NCI-H82 treated with DMSO at 0.1 percent for 48 hours (cell line): ENCODE results near the gene MT1G.
"Not testable (repeated sequence)": the region's sequence is repeated elsewhere in the genome, so short reads cannot be mapped to it uniquely, and the experiment has no call there.

ENCODE experiments used
- DNase-seq: peaks from one replicate; lab custom pipeline; 2025; ENCODE audit not compliant: unreplicated experiment; lab: John Stamatoyannopoulos, UW

Gene MT1G

DNA sequence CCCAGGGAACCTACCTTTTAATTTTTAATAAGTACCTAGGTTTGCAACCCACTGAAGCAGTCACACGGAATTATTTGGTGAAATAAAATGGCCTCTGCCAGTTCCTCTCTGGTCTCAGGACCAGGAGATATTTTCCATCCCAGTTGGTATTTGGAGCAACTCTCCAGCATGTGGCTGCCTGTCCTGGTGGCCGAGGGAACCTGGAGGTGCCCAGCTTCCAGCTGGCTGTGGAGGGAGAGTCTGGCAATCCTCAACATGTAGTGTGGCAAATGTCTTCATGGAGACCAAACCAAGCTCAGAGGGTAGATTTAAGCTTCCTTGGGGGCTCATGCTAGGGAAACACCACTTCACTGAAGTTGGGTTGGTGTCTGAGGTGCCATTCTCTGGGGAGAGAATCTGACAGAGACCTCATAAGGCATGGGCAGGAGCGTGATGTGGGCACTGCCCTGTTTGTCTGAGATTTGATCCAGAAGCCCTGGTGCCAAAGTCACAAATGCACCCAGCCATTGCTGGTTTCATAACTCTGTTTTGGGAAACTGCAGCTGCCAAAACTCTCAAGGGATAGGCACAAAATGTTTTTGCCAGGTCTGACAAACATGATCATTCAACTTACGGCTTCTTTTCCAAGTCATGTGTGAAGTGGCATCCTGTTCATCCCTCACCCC, 17.2 kb upstream of the MT1G start:
- DNase-seq: no peak

DNA sequence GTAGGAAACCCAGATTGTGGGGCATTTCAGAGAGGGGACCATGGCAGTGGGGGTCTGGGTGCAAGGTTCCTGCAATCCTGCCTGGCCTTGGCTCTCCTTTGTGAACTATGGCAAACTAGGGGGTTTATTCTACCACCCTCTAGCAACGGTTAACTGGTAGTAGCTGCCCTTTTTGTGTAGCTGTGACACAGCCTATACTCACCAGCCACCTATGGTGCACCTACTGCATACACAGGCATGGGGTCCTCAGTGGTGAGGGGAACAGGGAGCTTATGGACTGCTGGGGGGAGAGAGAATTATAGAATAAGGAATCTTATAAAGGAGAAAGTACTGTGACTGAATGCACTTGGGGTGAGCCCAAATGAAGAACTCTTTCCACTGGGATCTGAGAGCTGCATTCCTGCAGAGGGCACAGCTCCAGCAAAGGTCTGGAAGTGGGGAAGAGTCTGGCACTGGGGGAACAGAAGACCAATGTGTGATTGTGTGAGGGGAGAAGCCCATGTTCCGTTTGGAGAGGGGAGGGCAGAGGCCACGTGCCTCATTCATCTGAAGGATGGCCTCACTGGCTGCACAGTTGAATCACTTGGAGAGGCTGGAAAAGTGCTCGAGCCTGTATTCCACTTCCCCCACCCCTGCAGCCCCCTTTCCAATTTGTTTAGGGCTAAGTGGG, 16.5 kb upstream of the MT1G start:
- DNase-seq: no peak

DNA sequence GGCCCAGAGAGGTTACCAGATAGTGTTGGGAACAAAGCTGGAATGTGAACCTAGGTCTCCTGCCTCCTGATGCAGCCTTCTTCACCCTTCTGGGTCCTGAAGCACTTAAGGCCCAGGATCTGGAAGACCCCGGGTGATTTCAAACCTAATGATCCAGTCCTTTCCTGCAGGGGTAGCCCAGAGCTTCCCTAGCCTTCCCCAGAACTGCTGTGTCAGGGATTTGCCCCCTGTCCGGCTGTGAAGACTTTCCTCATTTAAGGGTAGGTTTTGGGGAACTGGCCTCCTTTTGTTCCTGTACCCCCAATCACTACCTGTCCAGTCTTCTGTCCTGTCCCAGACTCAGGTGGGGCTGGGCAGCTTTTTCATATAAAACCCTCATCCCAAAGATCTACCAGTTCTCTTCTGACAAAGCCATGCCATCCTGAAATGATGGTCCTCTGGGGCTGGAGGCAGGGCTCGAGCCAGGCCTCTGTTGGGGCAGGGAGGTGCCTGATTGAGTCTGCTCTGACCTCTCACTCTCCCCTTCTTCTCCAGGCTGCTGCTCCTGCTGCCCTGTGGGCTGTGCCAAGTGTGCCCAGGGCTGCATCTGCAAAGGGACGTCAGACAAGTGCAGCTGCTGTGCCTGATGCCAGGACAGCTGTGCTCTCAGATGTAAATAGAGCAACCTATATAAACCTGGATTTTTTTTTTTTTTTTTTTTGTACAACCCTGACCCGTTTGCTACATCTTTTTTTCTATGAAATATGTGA, 15.7 kb upstream of the MT1G start:
- DNase-seq: no peak

DNA sequence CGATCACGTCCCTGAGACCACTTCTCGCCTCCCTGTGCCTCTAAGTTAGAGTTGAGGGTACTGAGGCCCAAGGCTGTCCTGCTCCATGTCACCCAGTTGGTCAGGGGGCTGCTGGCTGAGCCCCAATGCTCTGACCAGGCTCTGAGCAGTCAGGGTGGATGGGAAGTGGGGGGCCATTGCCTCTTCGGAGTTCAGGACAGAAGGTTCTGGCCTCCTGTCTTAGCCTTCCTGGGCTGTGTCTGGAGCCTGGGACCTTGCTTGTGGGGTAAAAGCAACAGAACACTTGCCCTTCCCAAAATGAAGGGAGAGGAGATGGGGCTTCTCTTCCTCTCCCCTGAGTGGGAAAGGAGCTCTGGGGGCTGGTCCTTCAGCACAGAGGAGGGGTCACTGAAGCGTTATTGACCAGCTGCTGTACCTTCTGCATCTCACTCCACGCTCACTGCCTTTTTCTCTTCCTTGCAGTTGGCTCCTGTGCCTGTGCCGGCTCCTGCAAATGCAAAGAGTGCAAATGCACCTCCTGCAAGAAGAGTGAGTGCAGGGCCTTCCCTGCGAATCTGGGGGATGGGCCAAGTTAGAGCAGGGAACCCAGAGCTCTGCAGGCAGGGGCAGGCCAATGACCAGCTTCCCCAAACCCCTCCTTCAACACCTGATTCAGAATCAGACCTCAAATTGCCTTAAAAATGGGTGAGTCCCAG, 15.0 kb upstream of the MT1G start:
- no peak for DNase-seq

DNA sequence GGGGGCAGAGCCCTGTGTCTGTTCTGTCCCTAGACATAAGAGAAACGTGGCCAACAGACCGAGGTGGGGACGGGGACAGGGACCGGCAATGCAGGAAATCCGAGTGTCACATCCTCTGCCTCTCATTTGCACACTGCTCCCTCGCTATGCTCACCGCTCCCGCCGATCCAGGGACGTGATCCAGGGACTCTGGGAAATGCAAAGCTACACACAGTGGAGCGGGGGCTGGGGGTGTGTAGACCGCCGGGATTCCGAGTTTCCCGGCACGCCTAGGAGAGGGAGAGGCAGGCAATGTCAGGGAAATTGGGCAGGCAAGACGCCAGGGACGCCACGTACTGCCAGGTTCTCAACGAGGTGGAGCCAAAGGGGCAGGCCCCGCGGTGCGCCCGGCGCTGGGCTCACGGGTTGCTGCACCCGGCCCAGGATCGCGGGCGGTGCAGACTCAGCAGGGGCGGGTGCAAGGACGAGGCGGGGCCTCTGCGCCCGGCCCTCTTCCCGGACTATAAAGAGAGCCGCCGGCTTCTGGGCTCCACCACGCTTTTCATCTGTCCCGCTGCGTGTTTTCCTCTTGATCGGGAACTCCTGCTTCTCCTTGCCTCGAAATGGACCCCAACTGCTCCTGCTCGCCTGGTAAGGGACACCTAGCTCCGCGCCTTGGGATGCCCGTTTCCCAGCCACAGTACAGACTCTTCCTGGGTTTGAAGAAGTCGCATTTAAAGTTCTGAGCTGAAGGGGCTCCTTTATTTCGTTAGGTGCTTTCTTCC, 14.3 kb upstream of the MT1G start, which contains the start of gene MT1X:
Gene MT1X, plus strand, starts transcription at position 532 of the 764 bp plus-strand sequence. Its CDS starts 71 bp downstream, at position 603.
- DNase-seq: peak; percentile 12

DNA sequence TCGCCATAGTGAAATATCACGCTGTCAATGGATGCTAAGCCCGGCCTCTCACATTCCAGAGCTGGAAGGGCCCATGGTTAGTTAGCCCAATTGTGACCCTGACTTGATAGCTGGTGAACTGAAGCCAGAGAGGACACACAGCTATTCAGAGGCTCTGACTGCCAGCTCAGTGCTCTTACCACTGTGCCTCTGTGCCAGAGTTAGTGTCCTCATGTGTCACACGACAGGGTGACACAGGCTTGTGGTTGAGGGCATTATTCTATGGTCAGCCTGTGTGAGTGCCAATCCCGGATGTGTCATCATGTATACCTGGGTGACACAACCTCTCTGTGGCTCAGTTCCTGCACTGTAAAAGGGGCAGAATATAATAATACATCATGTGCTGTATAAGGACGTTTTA, 12.0 kb upstream of the MT1G start:
- no peak for DNase-seq

DNA sequence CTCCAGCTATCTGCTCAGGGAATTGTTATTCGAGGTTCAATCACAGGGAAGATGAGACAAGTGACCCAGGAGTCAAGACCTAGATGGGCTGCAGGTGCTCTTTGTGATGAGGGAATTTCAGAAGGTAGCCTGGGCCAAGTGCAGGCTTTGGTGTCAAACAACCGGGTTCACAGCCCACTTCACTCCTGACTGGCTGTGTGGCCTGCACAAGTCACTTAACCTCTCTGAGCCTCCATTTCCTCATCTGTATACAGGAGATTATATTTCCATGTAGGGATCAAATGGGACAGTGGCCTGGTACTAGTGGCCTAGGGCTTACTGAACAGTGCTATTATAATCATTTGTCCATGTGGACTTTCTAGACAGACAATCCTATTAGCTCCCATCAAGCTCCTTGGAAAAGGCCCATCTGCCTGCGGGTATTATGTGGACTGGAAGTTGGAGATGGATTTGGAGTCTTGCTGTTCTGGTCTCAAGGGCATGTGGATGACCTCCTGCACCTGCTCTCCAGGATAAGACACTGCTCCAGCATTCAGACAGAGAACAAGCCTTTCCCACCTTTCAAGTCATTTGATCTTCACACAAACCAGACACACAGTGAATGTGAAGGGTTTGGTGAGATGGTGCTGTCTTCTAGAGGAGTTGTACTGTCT, 11.3 kb upstream of the MT1G start:
- DNase-seq: peak; percentile 87

DNA sequence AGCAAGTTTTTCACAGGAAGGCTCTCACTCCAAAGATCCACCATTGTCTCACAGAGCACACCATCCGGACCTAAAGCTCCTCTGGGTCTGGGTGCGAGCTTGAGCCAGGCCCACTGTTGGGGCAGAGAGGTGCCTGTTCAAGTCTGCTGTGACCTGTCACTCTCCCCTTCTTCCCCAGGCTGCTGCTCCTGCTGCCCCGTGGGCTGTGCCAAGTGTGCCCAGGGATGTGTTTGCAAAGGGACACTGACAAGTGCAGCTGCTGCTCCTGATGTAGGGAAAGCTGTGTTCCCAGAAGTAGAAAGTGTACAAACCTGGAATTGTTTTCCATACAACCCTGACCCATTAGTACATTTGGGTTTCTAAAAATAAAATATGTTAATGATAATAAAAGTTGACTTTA, 9.6 kb upstream of the MT1G start:
- DNase-seq: no peak

DNA sequence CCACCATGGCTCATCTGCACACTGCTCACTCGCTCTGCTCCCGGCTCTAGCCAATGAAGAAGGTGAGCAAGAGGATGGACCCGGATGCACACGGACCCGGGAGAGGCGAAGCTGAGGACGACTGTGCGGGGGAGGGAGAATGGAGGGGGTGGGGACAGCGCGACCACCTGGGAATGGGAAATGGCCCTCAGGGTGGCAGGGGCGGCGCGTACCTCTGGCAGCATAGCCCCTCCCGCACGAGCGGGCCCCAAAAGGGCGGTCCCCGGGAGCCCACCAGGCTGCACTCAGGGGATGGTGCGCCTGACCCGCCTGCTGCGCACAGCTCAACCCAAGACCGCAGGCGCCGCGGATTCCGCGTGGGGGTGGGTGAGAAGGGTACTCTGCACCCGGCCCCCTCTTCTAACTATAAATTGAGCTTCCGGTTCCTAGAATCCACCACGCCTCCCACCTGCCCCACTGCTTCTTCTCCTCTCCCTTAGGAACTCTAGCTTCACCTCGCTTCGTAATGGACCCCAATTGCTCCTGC, 7.9 kb upstream of the MT1G start:
- DNase-seq: no peak

DNA sequence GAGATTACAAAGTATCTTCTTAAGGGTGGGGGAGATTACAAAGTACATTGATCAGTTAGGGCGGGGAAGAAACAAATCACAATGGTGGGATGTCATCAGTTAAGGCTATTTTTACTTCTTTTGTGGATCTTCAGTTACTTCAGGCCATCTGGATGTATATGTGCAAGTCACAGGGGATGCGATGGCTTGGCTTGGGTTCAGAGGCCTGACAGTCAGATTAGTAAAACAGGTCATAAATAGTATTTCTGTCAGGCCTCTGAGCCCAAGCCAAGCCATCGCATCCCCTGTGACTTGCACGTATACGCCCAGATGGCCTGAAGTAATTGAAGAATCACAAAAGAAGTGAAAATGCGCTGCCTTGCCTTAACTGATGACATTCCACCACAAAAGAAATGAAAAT, 6.7 kb upstream of the MT1G start:
- not testable (repeated sequence) for DNase-seq

DNA sequence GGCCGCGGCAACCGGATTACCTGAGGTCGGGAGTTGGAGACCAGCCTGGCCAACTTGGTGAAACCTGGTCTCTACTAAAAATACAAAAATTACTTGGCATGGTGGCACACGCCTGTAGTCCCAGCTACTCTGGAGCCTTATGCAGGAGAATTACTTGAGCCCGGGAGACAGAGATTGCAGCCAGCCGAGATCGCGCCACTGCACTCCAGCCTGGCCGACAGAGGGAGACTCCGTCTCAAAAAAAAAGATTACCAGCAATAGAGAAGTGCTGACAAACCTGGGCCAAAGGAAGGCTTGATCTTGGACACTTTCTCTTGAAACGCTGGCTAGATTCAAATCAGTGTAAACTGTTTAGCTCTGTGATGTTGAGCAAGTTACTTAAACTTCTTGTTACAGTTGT, 6.1 kb upstream of the MT1G start:
- DNase-seq: no peak

DNA sequence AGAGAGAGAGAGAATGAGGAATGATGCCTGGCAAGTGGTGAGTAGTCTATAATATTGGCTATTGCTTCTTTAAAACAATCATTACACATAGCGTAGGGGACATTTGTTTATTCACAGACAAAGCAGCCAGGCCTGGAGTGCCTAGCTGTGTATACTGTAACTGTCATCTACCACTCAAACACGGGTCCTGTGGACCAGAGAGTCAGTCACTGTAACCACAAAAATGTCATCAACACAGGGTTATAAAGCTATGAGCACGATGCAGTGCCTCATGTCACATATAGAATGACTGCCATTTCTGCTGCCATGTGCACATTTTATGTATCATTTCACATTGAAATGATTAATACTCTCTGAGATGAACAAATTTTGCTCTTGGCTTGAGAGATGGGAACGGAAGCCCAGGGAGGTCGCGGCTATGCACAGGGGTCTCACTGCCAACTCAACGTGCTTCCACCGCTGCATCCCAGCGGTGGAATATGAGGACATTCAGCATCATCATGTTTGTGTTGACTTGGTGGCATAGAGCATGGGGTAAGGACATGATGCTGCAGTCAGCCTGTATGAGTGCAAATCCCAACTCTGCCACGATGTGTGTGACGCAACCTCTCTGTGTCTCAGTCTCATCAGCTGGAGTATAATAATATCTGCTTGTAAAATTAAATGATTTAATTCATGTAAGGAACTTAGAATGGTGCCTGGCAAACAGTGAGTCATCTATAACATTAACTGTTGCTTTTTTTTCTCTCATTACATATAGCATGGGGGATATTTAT, 5.1 kb upstream of the MT1G start:
- no peak for DNase-seq

DNA sequence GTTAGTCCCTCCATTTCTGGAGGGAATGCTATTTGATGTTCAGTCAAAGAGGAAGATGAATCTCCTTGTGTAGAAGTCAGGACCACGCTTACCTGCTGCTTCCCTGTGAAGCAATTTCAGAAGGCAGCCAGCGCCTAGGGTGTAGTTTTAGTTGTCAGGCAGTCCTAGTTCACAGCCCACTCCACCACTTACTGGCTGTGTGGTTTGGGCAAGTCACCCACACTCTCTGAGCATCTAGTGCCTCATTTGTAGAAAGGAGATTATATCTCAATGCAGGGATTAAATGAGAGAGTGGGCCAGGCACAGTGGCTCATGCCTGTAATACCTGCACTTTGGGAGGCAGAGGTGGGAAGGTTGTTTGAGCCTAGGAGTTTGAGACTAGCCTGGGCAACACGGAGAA, 4.3 kb upstream of the MT1G start:
- DNase-seq: not testable (repeated sequence)

DNA sequence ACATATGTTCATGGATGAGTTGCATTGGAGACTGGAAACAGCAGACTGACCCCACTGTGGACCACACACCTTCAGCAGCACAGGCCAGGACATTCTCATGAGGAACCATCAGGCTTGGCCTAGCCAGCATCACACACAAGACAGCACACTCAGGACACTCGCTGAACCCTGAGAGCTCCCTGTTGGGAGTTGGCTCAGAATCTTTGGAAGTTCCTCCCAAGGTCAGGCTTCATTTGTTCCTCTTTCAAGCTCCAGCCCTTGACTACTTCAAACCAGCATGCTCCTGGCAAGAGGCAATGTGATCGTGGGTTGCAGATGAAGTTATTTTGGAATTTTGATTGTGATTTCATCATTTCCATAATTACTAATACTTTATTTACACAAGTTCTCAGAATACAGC, 3.8 kb upstream of the MT1G start:
- DNase-seq: not testable (repeated sequence)

DNA sequence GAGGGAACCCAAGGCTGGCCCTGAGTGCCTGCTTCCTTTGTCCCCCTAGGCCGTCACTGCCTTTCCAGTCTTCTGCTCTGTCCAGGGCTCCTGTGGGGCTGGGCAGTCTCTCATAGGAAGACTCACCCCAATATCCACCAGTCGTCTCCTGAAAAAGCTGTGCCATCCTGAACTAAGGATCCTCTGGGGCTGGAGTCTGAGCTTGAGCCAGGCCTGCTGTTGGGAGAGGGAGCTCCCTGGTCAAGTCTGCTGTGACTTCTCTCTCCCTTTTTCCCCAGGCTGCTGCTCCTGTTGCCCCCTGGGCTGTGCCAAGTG, 2.7 kb upstream of the MT1G start:
- no peak for DNase-seq

DNA sequence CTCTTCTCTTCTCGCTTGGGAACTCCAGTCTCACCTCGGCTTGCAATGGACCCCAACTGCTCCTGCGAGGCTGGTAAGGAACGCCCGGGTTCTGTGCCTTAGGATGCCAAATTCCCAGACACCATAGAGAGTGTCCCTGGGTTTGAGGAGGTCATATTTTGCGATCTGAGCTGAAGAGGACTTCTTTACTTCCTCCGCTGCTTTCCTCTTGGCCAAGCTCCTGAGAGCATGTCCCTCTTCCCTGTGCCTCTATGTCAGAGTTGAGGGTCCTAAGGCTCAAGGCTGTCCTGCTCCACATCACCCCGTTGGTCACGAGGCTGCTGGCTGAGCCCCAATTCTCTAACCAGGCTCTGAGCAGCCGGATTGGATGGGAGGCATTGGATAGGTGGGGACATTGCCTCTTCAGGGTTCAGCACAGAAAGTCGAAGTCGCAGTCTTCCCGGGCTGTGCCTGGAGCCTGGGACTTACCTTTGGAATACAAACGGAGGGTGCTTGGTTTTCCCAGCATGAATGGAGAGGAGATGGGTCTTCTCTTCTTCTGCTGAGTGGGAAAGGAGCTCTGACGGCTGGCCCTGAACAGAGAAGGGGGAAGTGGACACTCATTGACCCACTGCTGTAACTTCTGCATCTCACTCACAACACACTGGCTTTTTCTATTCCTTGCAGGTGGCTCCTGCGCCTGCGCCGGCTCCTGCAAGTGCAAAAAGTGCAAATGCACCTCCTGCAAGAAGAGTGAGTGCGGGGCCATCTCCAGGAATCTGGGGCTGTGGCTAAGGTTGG, 2.2 kb upstream of the MT1G start:
- no peak for DNase-seq

DNA sequence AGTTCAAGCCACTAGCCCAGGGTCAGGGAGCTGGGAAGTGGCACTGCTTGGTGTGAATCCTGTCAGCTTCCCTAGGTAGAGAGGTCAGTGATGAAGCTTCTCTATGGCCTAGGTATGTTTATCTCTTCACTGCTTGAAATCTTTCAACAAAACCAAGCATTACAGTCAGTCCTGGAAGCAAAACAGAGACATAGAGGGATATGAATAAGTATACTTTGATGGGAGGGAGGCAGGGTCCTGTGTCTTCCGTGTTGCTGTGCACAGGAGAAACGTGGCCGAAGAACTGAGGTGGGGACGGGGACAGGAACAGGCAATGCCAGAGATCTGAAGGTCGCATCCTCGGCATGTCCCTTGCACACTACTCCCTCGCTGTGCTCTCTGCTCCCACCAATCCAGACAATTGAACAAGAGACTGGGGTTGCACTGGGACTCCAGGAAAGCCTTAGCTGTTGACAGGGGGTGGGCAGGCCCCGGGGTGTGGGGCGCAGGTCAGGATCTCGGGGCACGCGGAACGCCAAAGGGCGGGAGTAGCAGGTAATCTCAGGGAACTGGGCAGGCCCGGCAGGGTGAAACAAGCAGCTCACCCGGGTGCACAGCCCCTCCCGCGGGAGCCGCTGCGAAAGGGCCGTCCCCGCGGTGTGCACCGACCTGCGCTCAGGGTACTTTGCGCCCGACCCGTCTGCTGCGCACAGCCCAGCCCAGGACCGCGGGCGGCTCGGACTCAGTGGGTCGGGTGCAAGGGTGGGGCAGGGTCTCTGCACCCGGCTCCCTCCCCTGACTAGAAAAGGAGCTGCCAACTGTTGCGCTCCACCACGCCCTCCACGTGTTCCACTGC, 1.4 kb upstream of the MT1G start, which contains the start of gene MT1H:
Gene MT1H, plus strand, starts transcription at position 810 of the 835 bp plus-strand sequence. CDS start 71 bp downstream, outside the sequence.
- DNase-seq: no peak
